HG03045 (cell line): ENCODE data around the gene C20orf202.
"Not testable (repeated sequence)": the region's sequence is repeated elsewhere in the genome, so short reads cannot be mapped to it uniquely, and the experiment has no call there.

Experiments
- ATAC-seq: cut with Tn5 transposase; IDR thresholded peaks from one replicate; pipeline ENCODE4 v1.9.1; 2021; ENCODE audit warnings: mild to moderate bottlenecking, moderate library complexity; ENCODE audit not compliant: unreplicated experiment

Gene C20orf202

GRCh38 chr20:1242530-1242929 is 39.3 kb downstream of the C20orf202 start:
- ATAC-seq: no peak

GRCh38 chr20:1245578-1245977 is 42.3 kb downstream of the C20orf202 start:
- ATAC-seq: no peak

GRCh38 chr20:1247689-1248088 is 44.4 kb downstream of the C20orf202 start:
- no peak for ATAC-seq

- ATAC-seq: not testable (repeated sequence)
Measured at GRCh38 chr20:1250282-1250681, 47.0 kb downstream of the C20orf202 start.

GRCh38 chr20:1252416-1252815 is 49.2 kb downstream of the C20orf202 start:
- ATAC-seq: no peak

GRCh38 chr20:1254254-1254653 is 51.0 kb downstream of the C20orf202 start:
- ATAC-seq: no peak

GRCh38 chr20:1255675-1256074 is 52.4 kb downstream of the C20orf202 start:
- ATAC-seq: no peak
